Duodenal mucosa (tissue), 2 donors: ENCODE measurements around the gene C20orf204.

Source experiments
- H3K27ac ChIP-seq: one replicate; pipeline ENCODE4 v1.7.0; 2013; ENCODE audit warnings: low read depth, low read length
- H3K27me3 ChIP-seq, 2 donors: one replicate each; pipeline ENCODE4 v1.7.0; 2013; ENCODE audit warnings: low read length in 2 of 2, control low read depth in 1 of 2; ENCODE audit not compliant: insufficient read depth in 2 of 2, control insufficient read depth in 1 of 2
- H3K36me3 ChIP-seq, 2 donors: one replicate each; pipeline ENCODE4 v1.7.0; 2013; ENCODE audit warnings: low read length in 2 of 2, control low read depth in 1 of 2; ENCODE audit not compliant: insufficient read depth in 2 of 2, control insufficient read depth in 1 of 2
- H3K4me1 ChIP-seq, 2 donors: one replicate each; pipeline ENCODE4 v1.7.0; 2013; ENCODE audit warnings: low read length in 2 of 2, control low read depth in 1 of 2; ENCODE audit not compliant: insufficient read depth in 2 of 2, control insufficient read depth in 1 of 2
- H3K4me3 ChIP-seq, 2 donors: one replicate each; pipeline ENCODE4 v1.7.0; 2013; ENCODE audit warnings: low read length in 2 of 2, low read depth in 1 of 2
- H3K9ac ChIP-seq, 2 donors: one replicate each; pipeline ENCODE4 v1.7.0; 2013; ENCODE audit warnings: low read length in 2 of 2, low read depth in 1 of 2
- H3K9me3 ChIP-seq, 2 donors: one replicate each; pipeline ENCODE4 v1.7.0; 2013; ENCODE audit warnings: low read length in 2 of 2, control low read depth in 1 of 2; ENCODE audit not compliant: control insufficient read depth in 1 of 2

The C20orf204 gene

DNA sequence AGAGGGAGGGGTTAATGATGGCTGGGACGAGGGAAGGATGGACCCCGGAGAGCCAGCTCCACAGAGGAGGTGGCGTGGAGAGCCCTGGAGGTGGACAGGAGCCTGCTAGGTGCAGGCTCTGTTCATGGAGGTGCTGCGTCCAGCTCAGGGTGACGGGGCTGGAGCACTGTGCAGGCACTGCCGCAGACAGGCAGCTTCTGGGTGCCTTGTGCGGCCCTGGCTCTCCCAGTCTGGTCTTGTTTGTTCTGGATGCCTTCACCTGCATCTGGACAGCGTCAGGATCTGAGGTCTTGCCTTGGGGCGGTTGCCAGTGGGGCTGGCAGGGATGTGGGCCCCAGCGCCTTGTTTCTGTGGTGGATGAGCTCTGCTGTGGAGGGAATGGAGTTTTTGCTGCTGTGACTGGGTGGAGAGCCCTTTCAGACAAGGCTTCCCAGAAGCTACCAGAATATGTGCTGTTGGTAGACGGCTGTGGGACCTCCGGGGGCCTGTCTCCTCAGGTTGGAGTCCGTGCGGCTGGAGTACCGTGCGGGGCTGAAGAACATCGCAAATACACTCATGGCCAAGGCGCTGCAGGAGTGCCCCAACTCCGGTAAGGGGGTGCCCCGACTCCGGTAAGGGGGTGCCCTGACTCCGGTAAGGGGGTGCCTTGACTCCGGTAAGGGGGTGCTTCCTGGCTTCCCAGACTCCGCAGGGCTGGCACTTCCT lies 7.8 kb upstream of the C20orf204 start:
- H3K9me3 ChIP-seq = no peaks in the 10 kb centered on the region
- H3K27me3 ChIP-seq = peaks cover 2 to 8% of the 10 kb centered on the region in 2 donors
- no peak overlapping the region for H3K27ac ChIP-seq
- peaks cover 74 to 91% of the 10 kb centered on the region in 2 donors for H3K36me3 ChIP-seq
- H3K9ac ChIP-seq = no peak overlapping the region
- H3K4me3 ChIP-seq = no peak overlapping the region
- H3K4me1 ChIP-seq = peaks cover 17 to 29% of the 10 kb centered on the region in 2 donors

DNA sequence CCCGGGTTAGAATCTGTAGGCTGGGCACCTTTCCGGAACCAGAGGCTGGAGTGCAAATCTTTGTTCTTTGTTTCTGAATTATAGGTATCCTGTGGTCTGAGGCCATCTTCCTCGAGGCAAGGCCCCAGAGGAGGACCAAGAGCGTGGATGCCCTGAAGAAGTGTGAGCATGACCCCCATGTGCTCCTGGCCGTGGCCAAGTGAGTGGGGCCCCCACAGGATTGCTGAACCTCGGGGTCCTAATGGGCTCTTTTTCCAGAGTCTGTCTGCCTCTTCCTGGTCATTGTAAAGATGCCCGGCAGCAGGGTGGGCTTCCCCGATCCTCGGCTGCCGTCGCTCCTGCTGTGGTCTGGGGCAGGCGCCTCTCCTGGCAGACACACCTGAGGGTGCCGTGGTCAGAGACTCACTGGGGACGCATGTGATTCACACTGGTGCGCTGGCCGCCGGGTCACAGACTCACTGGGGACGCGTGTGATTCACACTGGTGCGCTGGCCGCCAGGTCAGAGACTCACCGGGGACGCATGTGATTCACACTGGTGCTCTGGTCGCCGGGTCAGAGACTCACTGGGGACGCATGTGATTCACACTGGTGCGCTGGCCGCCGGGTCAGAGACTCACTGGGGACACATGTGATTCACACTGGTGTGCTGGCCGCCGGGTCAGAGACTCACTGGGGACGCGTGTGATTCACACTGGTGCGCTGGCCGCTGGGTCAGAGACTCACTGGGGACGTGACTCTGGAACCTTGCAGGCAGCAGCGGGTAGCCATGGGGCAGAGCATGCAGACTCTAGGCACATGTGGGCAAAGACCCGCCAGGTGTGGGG lies 6.5 kb upstream of the C20orf204 start:
- peaks cover 76 to 88% of the 10 kb centered on the region in 2 donors for H3K36me3 ChIP-seq
- no peaks in the 10 kb centered on the region for H3K9me3 ChIP-seq
- no peak overlapping the region for H3K4me3 ChIP-seq
- peaks cover 3 to 22% of the 10 kb centered on the region in 2 donors for H3K4me1 ChIP-seq
- peaks cover 4 to 8% of the 10 kb centered on the region in 2 donors for H3K27me3 ChIP-seq
- no peak overlapping the region for H3K27ac ChIP-seq
- no peak overlapping the region for H3K9ac ChIP-seq

DNA sequence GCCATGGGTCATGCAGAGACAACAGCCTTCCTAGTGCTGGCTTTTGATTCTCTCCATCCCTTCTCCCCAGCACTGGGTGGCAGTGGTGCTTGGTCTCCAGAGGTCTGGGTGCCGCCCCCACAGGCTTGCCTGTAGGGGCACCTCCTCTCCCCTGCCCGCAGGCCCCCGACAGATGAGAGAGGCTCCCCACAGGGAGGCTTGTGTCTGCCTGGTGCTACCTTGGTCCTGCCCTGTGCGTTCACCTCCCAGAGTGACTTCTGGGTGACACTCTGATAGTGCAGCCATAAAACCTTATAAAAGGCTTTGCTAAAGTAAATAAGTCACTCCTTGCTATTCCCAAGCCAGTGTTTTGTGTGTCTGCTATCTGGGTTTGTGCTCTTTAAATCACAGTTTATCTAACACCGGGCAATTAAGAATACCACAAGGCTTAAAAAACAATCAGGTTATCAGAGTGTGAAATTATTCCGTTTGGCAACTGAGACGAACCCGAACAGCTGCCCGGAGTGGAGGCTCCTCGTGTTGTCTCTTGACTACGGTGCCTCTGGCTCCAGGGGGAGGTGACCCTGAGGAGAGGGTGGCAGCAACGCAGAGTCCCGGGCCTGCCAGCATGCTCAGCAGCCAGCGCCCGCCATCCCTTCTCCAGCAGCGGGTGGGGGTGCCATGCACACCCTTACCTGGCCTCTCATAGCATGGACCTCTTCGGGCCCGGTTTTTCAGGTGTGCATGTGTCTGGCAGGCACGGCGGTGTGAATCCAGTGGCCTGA lies 5.4 kb upstream of the C20orf204 start:
- Histone ChIP-seq H3K27me3 (peaks cover 4 to 12% of the 10 kb centered on the region in 2 donors), H3K4me3 (no peak overlapping the region), H3K9me3 (no peaks in the 10 kb centered on the region), H3K4me1 (peaks cover 0 to 19% of the 10 kb centered on the region in 2 donors), H3K27ac (no peak overlapping the region), H3K9ac (no peak overlapping the region), H3K36me3 (peaks cover 65 to 86% of the 10 kb centered on the region in 2 donors)

DNA sequence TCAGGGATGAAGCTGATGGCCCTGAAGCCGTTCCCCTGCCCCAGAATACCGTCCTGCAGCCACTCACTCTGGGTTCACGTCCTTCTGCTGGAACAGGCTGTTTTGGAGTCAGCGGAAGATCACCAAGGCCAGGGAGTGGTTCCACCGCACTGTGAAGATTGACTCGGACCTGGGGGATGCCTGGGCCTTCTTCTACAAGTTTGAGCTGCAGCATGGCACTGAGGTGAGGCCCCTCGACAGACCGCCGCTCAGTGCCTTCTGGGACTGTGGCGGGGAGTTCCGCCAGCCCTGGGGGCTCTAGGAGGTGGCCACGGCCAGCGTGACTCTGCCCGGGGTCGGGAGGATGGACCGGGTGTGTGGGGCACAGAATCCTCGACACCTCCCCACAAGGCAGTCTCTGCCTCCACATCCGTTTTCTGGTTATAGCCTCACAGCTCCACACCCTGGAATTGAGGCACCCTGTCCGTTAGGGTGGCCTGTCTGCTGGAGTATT lies 4.1 kb upstream of the C20orf204 start:
- Histone ChIP-seq H3K9me3 (no peaks in the 10 kb centered on the region), H3K27me3 (peaks cover 13 to 23% of the 10 kb centered on the region in 2 donors), H3K27ac (no peak overlapping the region), H3K4me3 (no peak overlapping the region), H3K9ac (no peak overlapping the region), H3K36me3 (peaks cover 56 to 75% of the 10 kb centered on the region in 2 donors), H3K4me1 (peaks cover 0 to 30% of the 10 kb centered on the region in 2 donors)

DNA sequence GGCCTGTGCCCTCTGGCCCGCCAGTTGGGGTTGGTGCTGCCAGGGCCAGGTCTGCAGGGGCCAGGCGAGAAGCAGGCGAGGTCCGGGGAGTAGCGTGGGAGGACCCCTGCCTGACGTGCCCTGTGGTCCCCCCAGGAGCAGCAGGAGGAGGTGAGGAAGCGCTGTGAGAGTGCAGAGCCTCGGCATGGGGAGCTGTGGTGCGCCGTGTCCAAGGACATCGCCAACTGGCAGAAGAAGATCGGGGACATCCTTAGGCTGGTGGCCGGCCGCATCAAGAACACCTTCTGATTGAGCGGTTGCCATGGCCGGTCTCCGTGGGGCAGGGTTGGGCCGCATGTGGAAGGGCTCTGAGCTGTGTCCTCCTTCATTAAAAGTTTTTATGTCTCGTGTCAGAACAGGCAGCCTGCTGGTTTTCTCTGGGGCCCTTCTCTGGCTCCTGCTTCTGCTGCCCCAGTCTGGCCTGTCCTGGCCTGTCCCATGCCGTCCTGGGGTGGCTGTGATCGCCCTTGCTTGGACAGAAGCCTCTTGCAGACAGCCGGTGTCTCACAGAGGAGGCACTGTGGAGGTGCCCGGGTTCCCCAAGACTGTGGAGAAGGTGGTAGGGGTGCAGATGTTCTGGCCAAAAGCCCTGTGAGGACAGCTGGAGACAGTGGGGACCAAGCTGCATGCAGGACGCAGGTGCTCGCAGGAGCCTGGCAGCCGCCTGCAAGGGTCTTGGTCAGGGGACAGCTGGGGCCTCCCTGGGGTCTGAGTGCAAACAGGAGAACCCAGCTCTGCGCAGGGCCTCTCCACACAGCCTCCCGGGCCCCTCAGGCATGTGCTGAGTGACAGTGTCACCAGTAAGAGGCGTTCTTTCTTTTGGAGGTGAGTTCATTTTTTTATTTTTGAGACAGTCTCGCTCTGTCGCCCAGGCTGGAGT lies 3.0 kb upstream of the C20orf204 start:
- Histone ChIP-seq H3K9me3 (no peaks in the 10 kb centered on the region), H3K36me3 (peaks cover 45 to 64% of the 10 kb centered on the region in 2 donors), H3K9ac (no peak overlapping the region), H3K27me3 (peaks cover 21 to 28% of the 10 kb centered on the region in 2 donors), H3K4me3 (no peak overlapping the region), H3K4me1 (peaks cover 0 to 37% of the 10 kb centered on the region in 2 donors), H3K27ac (no peak overlapping the region)

DNA sequence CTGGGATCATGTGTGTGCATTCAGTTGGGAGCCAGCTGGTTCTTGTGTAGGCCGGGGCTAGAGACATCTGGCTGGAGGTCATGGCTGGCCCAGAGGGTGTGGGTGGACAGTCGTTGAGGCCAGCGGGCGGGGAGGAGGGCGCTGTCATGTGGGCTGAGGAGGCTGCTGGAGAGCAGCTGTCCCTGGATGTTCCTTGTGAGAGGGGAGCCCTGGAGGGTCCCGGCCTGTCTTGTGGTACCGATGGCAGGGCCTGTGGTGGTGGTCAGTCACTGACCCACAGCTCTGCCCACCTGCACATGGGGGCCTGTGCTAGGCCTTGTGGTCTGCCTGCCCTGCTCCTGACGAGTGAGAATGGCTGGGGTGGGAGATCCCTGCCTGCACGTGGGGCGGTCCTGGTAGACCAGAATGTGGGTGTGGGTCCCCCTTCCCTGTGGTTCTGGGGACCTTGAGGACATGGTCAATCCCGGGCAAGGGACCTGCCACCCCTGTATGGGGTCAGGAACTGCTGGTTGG lies 1.9 kb upstream of the C20orf204 start:
- Histone ChIP-seq H3K36me3 (peaks cover 37 to 53% of the 10 kb centered on the region in 2 donors), H3K4me1 (peaks cover 0 to 38% of the 10 kb centered on the region in 2 donors), H3K27me3 (peaks cover 21 to 28% of the 10 kb centered on the region in 2 donors), H3K9me3 (no peaks in the 10 kb centered on the region), H3K9ac (no peak overlapping the region), H3K27ac (no peak overlapping the region), H3K4me3 (no peak overlapping the region)

DNA sequence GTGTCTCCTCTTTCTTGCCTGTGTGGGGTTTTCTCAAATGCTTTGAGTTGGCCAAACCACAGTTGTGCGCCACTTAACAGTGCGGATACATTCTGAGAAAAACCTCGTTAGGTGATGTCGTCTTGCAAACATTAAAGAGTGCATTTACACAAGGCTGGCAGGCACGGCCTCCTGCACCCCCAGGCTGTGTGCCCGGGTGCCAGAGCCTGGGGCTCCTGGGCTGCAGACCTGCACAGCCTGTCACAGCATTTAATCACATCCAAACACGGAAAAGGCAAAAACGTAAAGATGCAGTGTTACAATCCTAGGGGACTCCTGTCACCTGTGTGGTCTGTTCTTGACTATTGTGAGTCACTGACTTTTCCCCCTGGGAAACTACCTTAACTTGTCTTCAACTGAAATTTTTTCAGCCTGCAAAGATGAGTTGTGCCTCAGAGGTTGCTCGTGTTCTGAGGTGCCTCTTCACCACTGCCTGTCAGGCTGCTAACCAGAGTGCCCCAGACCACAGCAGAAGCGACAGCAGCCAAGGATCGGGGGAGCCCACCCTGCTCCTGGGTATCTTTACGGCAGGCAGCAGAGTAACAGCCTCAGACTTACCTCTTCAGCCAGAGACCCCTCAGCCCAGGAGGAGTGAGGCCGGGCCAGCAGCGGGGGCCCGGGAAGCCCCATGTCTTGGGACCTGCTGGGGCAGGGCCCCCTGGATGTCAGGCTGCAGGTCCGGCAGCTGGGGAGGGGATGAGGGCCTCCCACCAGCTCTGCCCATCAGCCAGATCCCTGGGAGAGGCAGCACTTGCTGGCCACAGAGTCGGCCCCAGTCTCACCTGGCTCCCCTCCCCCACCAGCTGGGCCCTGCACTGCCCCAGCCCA lies 683 bp upstream of the C20orf204 start:
- H3K27ac ChIP-seq = no peak overlapping the region
- peaks cover 25 to 42% of the 10 kb centered on the region in 2 donors for H3K36me3 ChIP-seq

DNA sequence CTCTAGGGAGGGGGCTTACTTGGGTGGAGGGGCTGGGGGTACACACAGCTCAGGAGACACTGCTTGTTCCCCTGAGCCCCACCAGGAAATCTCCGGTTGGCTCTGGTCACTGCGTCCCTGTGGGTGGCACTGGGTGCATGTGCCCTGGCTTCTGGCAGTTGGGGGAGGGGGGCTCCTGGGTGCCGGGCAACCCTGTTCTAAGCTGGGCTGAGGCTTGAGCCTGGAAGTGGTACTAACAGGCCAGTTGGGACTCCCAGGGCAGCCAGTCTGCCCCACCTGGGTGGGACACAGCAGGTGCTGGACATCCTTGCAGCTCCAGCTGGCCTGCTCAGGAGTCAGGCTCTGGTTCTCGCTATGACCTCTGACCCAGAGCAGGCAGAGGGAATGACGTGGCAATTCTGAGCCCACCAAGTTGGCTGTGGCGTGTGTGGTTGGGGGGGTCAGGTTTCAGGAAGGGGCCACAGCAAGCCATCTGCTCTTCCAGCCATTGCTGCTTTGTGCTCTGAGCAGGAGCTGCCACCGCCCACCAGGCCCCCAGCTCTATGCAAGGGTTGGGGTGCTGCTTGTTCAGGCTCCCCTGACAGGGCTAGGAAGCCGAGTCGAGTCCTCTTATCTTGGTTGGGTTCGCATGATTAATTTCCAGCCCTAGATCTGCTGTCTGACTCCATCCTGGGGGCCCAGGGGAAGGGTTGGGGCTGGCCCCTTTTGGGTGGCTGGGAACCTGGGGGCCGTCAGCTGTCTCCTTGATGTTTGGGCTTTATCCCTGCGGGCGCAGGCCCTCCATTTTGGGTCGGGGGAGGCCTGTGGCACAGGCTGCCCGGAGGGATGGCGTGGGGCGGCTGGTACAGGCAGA lies 590 bp downstream of the C20orf204 start:
- Histone ChIP-seq H3K36me3 (peaks cover 24 to 34% of the 10 kb centered on the region in 2 donors), H3K27ac (no peak overlapping the region), H3K4me1 (peaks cover 7 to 28% of the 10 kb centered on the region in 2 donors)

More for the DNA sequence above, 683 bp upstream of the C20orf204 start:
- H3K4me3 ChIP-seq = no peak overlapping the region
- peaks cover 30 to 38% of the 10 kb centered on the region in 2 donors for H3K27me3 ChIP-seq
- H3K9me3 ChIP-seq = no peaks in the 10 kb centered on the region
- no peak overlapping the region for H3K9ac ChIP-seq
- H3K4me1 ChIP-seq = peaks cover 7 to 35% of the 10 kb centered on the region in 2 donors

More for the DNA sequence above, 590 bp downstream of the C20orf204 start:
- Histone ChIP-seq H3K9me3 (no peaks in the 10 kb centered on the region), H3K4me3 (no peak overlapping the region), H3K27me3 (peaks cover 42 to 51% of the 10 kb centered on the region in 2 donors), H3K9ac (no peak overlapping the region)
